ENCODE data around the gene PTF1A. TPM values are rescaled to one million over a fixed set of nuclear protein-coding genes. Genes with fewer than 3 reads are reported as not detected.

Gene PTF1A
- total and polyA plus RNA-seq, 2 donors, result 0.16 TPM; not detected in 1

DNA sequence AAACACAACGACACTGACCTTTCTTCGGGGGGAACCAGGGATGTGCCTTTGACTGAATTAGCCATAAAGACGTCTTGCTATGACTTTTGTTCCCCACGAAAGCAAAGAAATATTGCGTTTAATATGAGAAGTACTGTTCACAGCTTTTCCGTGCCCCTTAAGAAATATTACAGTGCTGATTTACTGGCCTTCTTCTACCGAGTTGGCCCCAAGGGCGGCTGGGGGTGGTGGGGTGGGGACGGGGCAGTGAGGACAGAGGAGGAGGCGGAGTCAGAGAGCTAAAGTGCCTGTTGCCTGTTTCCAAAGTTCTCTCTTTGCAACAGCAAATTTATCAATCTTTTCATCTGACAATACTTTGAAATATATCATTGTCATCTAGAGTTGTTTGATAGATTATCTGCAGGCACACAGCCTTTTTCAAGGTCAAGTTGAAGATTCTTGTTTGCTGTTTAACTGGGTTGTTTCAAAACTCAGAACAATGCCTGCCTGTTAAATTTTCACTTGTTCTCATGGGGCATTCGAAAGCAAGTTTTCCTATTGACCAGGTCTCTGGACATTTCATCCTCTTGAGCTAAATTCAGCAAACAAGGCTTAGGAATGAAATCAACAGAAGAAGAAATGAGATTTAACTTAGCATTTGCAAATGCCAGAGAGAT is 9.0 kb downstream of the PTF1A start:
- WGBS, result 6% methylated on average over 11 of the region's 11 CpGs
- no peak for DNase-seq (ENCODE audit: low read depth in 6 of 9, low spot score in 9 of 9)
- peaks cover 77 to 88% of the 10 kb centered on the region in 2 donors for H3K27me3 ChIP-seq (ENCODE audit: control insufficient read depth in 2 of 2, insufficient read depth in 1 of 2, low read length in 1 of 2)

DNA sequence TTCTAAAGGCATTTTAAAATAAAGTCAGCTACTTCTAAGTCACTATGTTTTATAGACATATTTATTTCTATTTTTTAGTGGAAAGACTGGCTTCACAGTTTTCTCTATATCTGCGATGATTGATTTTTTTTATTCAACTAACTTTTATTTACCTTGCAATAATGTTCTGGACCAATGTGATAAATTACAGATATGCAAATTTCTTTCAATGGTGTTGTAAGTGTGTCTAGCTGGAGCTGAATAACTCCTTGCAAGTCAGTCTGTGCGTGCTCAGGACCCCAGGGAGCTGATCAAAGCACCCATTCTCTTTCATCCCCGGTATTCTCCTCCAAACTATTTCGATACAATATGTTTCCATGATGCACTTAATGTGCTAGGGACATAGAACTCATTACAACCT is 9.7 kb downstream of the PTF1A start:
- no peak overlapping the region for H3K4me3 ChIP-seq (ENCODE audit: low read length in 2 of 2)
- H3K4me1 ChIP-seq (ENCODE audit: control insufficient read depth in 2 of 2, insufficient read depth in 2 of 2, low read length in 2 of 2), result no peaks in the 10 kb centered on the region
- 7% methylated on average over 4 of the region's 4 CpGs for WGBS
- no peaks in the 10 kb centered on the region for H3K9me3 ChIP-seq (ENCODE audit: control insufficient read depth in 2 of 2, insufficient read depth in 1 of 2, low read length in 1 of 2)
- DNase-seq (ENCODE audit: low read depth in 6 of 9, low spot score in 9 of 9), result no peak
- H3K36me3 ChIP-seq (ENCODE audit: control insufficient read depth in 2 of 2, insufficient read depth in 2 of 2, low read length in 1 of 2), result no peaks in the 10 kb centered on the region
- H3K27me3 ChIP-seq (ENCODE audit: control insufficient read depth in 2 of 2, insufficient read depth in 1 of 2, low read length in 1 of 2), result peaks cover 71 to 81% of the 10 kb centered on the region in 2 donors
- H3K27ac ChIP-seq (ENCODE audit: low read depth in 1 of 2, low read length in 1 of 2), result no peak overlapping the region

More for the DNA sequence above, 9.0 kb downstream of the PTF1A start:
- no peak overlapping the region for H3K27ac ChIP-seq (ENCODE audit: low read depth in 1 of 2, low read length in 1 of 2)
- H3K4me3 ChIP-seq (ENCODE audit: low read length in 2 of 2), result no peak overlapping the region
- no peaks in the 10 kb centered on the region for H3K36me3 ChIP-seq (ENCODE audit: control insufficient read depth in 2 of 2, insufficient read depth in 2 of 2, low read length in 1 of 2)
- H3K4me1 ChIP-seq (ENCODE audit: control insufficient read depth in 2 of 2, insufficient read depth in 2 of 2, low read length in 2 of 2), result no peaks in the 10 kb centered on the region
- no peaks in the 10 kb centered on the region for H3K9me3 ChIP-seq (ENCODE audit: control insufficient read depth in 2 of 2, insufficient read depth in 1 of 2, low read length in 1 of 2)

GRCh38 chr10:23202779-23203178 is 10.7 kb downstream of the PTF1A start:
- peaks cover 62 to 72% of the 10 kb centered on the region in 2 donors for H3K27me3 ChIP-seq (ENCODE audit: control insufficient read depth in 2 of 2, insufficient read depth in 1 of 2, low read length in 1 of 2)
- 7% methylated on average over 3 of the region's 3 CpGs for WGBS
- H3K4me3 ChIP-seq (ENCODE audit: low read length in 2 of 2), result no peak overlapping the region
- no peaks in the 10 kb centered on the region for H3K9me3 ChIP-seq (ENCODE audit: control insufficient read depth in 2 of 2, insufficient read depth in 1 of 2, low read length in 1 of 2)
- no peak for DNase-seq (ENCODE audit: low read depth in 6 of 9, low spot score in 9 of 9)
- no peaks in the 10 kb centered on the region for H3K36me3 ChIP-seq (ENCODE audit: control insufficient read depth in 2 of 2, insufficient read depth in 2 of 2, low read length in 1 of 2)
- H3K27ac ChIP-seq (ENCODE audit: low read depth in 1 of 2, low read length in 1 of 2), result no peak overlapping the region
- no peaks in the 10 kb centered on the region for H3K4me1 ChIP-seq (ENCODE audit: control insufficient read depth in 2 of 2, insufficient read depth in 2 of 2, low read length in 2 of 2)

GRCh38 chr10:23203369-23204325 is 11.5 kb downstream of the PTF1A start:
- Histone ChIP-seq H3K27ac (ENCODE audit: low read depth in 1 of 2, low read length in 1 of 2) (no peak overlapping the region), H3K36me3 (ENCODE audit: control insufficient read depth in 2 of 2, insufficient read depth in 2 of 2, low read length in 1 of 2) (no peaks in the 10 kb centered on the region), H3K9me3 (ENCODE audit: control insufficient read depth in 2 of 2, insufficient read depth in 1 of 2, low read length in 1 of 2) (no peaks in the 10 kb centered on the region), H3K27me3 (ENCODE audit: control insufficient read depth in 2 of 2, insufficient read depth in 1 of 2, low read length in 1 of 2) (peaks cover 54 to 63% of the 10 kb centered on the region in 2 donors), H3K4me3 (ENCODE audit: low read length in 2 of 2) (no peak overlapping the region), H3K4me1 (ENCODE audit: control insufficient read depth in 2 of 2, insufficient read depth in 2 of 2, low read length in 2 of 2) (no peaks in the 10 kb centered on the region)
- WGBS, result 17% methylated on average over 29 of the region's 29 CpGs
- DNase-seq (ENCODE audit: low read depth in 6 of 9, low spot score in 9 of 9), result no peak

GRCh38 chr10:23204773-23205172 is 12.7 kb downstream of the PTF1A start:
- Histone ChIP-seq H3K4me3 (ENCODE audit: low read length in 2 of 2) (no peak overlapping the region), H3K27me3 (ENCODE audit: control insufficient read depth in 2 of 2, insufficient read depth in 1 of 2, low read length in 1 of 2) (peaks cover 43 to 52% of the 10 kb centered on the region in 2 donors), H3K4me1 (ENCODE audit: control insufficient read depth in 2 of 2, insufficient read depth in 2 of 2, low read length in 2 of 2) (no peaks in the 10 kb centered on the region), H3K27ac (ENCODE audit: low read depth in 1 of 2, low read length in 1 of 2) (no peak overlapping the region), H3K9me3 (ENCODE audit: control insufficient read depth in 2 of 2, insufficient read depth in 1 of 2, low read length in 1 of 2) (no peaks in the 10 kb centered on the region), H3K36me3 (ENCODE audit: control insufficient read depth in 2 of 2, insufficient read depth in 2 of 2, low read length in 1 of 2) (no peaks in the 10 kb centered on the region)
- WGBS, result 7% methylated on average over 10 of the region's 10 CpGs
- DNase-seq (ENCODE audit: low read depth in 6 of 9, low spot score in 9 of 9), result no peak

DNA sequence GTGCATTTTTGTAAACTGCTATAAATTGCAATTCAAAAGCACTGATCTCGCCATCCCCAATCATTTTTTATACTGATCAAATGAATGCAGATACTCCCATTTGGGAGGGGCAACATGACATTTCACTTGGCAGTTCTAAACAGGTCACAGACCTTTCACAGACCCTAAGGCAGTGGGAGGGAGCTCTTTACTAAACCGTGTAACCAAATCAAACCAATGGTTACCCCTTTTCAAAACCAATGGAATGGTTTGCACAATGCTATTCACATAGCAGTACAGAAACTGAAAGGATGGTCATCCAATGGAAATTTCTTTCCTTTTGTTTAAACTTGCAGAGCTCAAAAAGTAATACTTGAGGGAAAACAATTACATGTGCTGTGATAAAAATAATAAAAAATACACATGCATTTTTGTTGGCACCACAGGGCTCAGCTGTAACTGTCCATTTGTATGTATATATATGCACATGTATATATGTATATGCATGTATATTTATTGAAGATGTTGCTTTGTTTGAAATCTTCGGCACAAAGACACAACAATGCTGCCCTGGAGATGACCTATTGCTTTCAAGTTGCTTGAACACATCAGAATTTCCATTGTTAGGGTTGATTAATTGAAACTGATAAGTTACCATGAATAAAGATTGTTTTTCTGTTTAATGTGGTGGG is 14.0 kb downstream of the PTF1A start:
- H3K36me3 ChIP-seq (ENCODE audit: control insufficient read depth in 2 of 2, insufficient read depth in 2 of 2, low read length in 1 of 2), result no peaks in the 10 kb centered on the region
- H3K4me1 ChIP-seq (ENCODE audit: control insufficient read depth in 2 of 2, insufficient read depth in 2 of 2, low read length in 2 of 2), result no peaks in the 10 kb centered on the region
- H3K27me3 ChIP-seq (ENCODE audit: control insufficient read depth in 2 of 2, insufficient read depth in 1 of 2, low read length in 1 of 2), result peaks cover 31 to 39% of the 10 kb centered on the region in 2 donors
- no peak overlapping the region for H3K27ac ChIP-seq (ENCODE audit: low read depth in 1 of 2, low read length in 1 of 2)
- H3K9me3 ChIP-seq (ENCODE audit: control insufficient read depth in 2 of 2, insufficient read depth in 1 of 2, low read length in 1 of 2), result no peaks in the 10 kb centered on the region
- H3K4me3 ChIP-seq (ENCODE audit: low read length in 2 of 2), result no peak overlapping the region
- DNase-seq (ENCODE audit: low read depth in 6 of 9, low spot score in 9 of 9), result no peak
- 52% methylated on average over 3 of the region's 3 CpGs for WGBS

- H3K4me1 ChIP-seq (ENCODE audit: control insufficient read depth in 2 of 2, insufficient read depth in 2 of 2, low read length in 2 of 2), result no peaks in the 10 kb centered on the region
- no peak overlapping the region for H3K4me3 ChIP-seq (ENCODE audit: low read length in 2 of 2)
- no peak overlapping the region for H3K27ac ChIP-seq (ENCODE audit: low read depth in 1 of 2, low read length in 1 of 2)
- no peaks in the 10 kb centered on the region for H3K27me3 ChIP-seq (ENCODE audit: control insufficient read depth in 2 of 2, insufficient read depth in 1 of 2, low read length in 1 of 2)
- DNase-seq (ENCODE audit: low read depth in 6 of 9, low spot score in 9 of 9), result no peak
- H3K36me3 ChIP-seq (ENCODE audit: control insufficient read depth in 2 of 2, insufficient read depth in 2 of 2, low read length in 1 of 2), result no peaks in the 10 kb centered on the region
- no peaks in the 10 kb centered on the region for H3K9me3 ChIP-seq (ENCODE audit: control insufficient read depth in 2 of 2, insufficient read depth in 1 of 2, low read length in 1 of 2)
- 90% methylated on average over 1 of the region's 1 CpG for WGBS
Measured at GRCh38 chr10:23217471-23217870, 25.4 kb downstream of the PTF1A start.

GRCh38 chr10:23230582-23230981 is 38.5 kb downstream of the PTF1A start:
- 91% methylated on average over 1 of the region's 1 CpG for WGBS
- Histone ChIP-seq H3K4me3 (ENCODE audit: low read length in 2 of 2) (no peak overlapping the region), H3K9me3 (ENCODE audit: control insufficient read depth in 2 of 2, insufficient read depth in 1 of 2, low read length in 1 of 2) (no peaks in the 10 kb centered on the region), H3K4me1 (ENCODE audit: control insufficient read depth in 2 of 2, insufficient read depth in 2 of 2, low read length in 2 of 2) (no peaks in the 10 kb centered on the region), H3K27me3 (ENCODE audit: control insufficient read depth in 2 of 2, insufficient read depth in 1 of 2, low read length in 1 of 2) (no peaks in the 10 kb centered on the region), H3K27ac (ENCODE audit: low read depth in 1 of 2, low read length in 1 of 2) (no peak overlapping the region), H3K36me3 (ENCODE audit: control insufficient read depth in 2 of 2, insufficient read depth in 2 of 2, low read length in 1 of 2) (no peaks in the 10 kb centered on the region)
- DNase-seq (ENCODE audit: low read depth in 6 of 9, low spot score in 9 of 9), result no peak

- Histone ChIP-seq H3K4me3 (ENCODE audit: low read length in 2 of 2) (no peak overlapping the region), H3K27me3 (ENCODE audit: control insufficient read depth in 2 of 2, insufficient read depth in 1 of 2, low read length in 1 of 2) (no peaks in the 10 kb centered on the region), H3K9me3 (ENCODE audit: control insufficient read depth in 2 of 2, insufficient read depth in 1 of 2, low read length in 1 of 2) (no peaks in the 10 kb centered on the region), H3K27ac (ENCODE audit: low read depth in 1 of 2, low read length in 1 of 2) (no peak overlapping the region), H3K36me3 (ENCODE audit: control insufficient read depth in 2 of 2, insufficient read depth in 2 of 2, low read length in 1 of 2) (no peaks in the 10 kb centered on the region), H3K4me1 (ENCODE audit: control insufficient read depth in 2 of 2, insufficient read depth in 2 of 2, low read length in 2 of 2) (no peaks in the 10 kb centered on the region)
- WGBS, result 69% methylated on average over 3 of the region's 3 CpGs
- no peak for DNase-seq (ENCODE audit: low read depth in 6 of 9, low spot score in 9 of 9)
Measured at GRCh38 chr10:23238015-23238414, 45.9 kb downstream of the PTF1A start.

Data from thymus (tissue), 11 donors.